ENCODE data around the gene ESR2.

DNA sequence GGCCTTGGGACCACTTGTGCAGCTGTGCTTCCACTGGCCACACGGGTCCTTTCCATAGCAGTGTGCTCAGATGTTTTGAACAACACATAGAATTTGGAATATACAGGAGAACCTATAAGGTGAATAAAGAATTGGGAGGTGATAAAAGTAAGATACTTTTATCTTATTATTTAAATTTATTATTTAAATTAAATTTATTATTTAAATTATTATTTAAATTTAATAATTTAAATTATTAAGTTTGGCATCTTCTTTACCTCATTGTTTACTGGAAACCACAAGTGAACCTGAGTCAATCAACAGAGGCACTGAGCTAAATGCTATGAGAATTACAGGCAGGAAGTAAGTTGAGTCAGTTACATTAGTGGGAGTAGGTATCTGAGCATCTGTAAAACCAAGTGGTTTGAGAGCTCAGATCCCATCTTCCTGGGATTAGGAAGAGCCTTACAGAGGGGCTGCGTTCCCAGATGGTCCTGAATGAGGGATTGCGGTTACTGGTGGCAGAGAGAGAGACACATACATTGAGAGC is 103.1 kb downstream of the ESR2 start:
- TF ChIP-seq, protein P1, sequence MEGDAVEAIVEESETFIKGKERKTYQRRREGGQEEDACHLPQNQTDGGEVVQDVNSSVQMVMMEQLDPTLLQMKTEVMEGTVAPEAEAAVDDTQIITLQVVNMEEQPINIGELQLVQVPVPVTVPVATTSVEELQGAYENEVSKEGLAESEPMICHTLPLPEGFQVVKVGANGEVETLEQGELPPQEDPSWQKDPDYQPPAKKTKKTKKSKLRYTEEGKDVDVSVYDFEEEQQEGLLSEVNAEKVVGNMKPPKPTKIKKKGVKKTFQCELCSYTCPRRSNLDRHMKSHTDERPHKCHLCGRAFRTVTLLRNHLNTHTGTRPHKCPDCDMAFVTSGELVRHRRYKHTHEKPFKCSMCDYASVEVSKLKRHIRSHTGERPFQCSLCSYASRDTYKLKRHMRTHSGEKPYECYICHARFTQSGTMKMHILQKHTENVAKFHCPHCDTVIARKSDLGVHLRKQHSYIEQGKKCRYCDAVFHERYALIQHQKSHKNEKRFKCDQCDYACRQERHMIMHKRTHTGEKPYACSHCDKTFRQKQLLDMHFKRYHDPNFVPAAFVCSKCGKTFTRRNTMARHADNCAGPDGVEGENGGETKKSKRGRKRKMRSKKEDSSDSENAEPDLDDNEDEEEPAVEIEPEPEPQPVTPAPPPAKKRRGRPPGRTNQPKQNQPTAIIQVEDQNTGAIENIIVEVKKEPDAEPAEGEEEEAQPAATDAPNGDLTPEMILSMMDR (IDR thresholded peaks at IDR 0.05), result no peak
- no peak for TF ChIP-seq POLR2A (IDR thresholded peaks at IDR 0.05)
